Measurements from ENCODE around the gene NDUFA11.

NDUFA11 gene

GRCh38 chr19:5903624-5904351, at the start of gene NDUFA11:
TSS of gene NDUFA11 (minus strand) at chr19:5903790. CDS start at chr19:5903708, 82 bp downstream.
- H3K9ac ChIP-seq (ENCODE audit: low read length in 5 of 5) = peak within 1 kb of the TSS; percentile 87 to 100 (median 97)
- no peaks in the 10 kb centered on the region for H3K9me3 ChIP-seq (ENCODE audit: control insufficient read depth in 5 of 5, low read length in 5 of 5)
- H3K36me3 ChIP-seq (ENCODE audit: control insufficient read depth in 5 of 5, insufficient read depth in 5 of 5, low read length in 5 of 5) = peaks cover 0 to 11% (median 7%) of the 10 kb centered on the region in 5 donors
- H3K4me3 ChIP-seq (ENCODE audit: low read depth in 1 of 5, low read length in 5 of 5) = peak within 1 kb of the TSS; percentile 94 to 98 (median 97)
- peaks cover 5 to 36% (median 27%) of the 10 kb centered on the region in 5 donors for H3K4me1 ChIP-seq (ENCODE audit: control insufficient read depth in 5 of 5, insufficient read depth in 5 of 5, low read length in 5 of 5)
- H3K27me3 ChIP-seq (ENCODE audit: control insufficient read depth in 5 of 5, insufficient read depth in 4 of 5, low read length in 5 of 5) = peaks cover 0 to 2% (median 0%) of the 10 kb centered on the region in 5 donors
- H3K27ac ChIP-seq (ENCODE audit: low read depth, low read length) = peak within 1 kb of the TSS; percentile 80

- Histone ChIP-seq H3K4me1 (ENCODE audit: control insufficient read depth in 5 of 5, insufficient read depth in 5 of 5, low read length in 5 of 5) (peaks cover 8 to 58% (median 45%) of the 10 kb centered on the region in 5 donors), H3K9ac (ENCODE audit: low read length in 5 of 5) (no peak overlapping the region), H3K4me3 (ENCODE audit: low read depth in 1 of 5, low read length in 5 of 5) (no peak overlapping the region), H3K27ac (ENCODE audit: low read depth, low read length) (peak overlapping the region; percentile 7), H3K36me3 (ENCODE audit: control insufficient read depth in 5 of 5, insufficient read depth in 5 of 5, low read length in 5 of 5) (peaks cover 0 to 17% (median 11%) of the 10 kb centered on the region in 5 donors), H3K27me3 (ENCODE audit: control insufficient read depth in 5 of 5, insufficient read depth in 4 of 5, low read length in 5 of 5) (no peaks in the 10 kb centered on the region), H3K9me3 (ENCODE audit: control insufficient read depth in 5 of 5, low read length in 5 of 5) (no peaks in the 10 kb centered on the region)
Measured at GRCh38 chr19:5953030-5953589, 49.5 kb upstream of the NDUFA11 start.

GRCh38 chr19:5952193-5953029, 48.8 kb upstream of the NDUFA11 start:
- Histone ChIP-seq H3K27ac (ENCODE audit: low read depth, low read length) (no peak overlapping the region), H3K4me3 (ENCODE audit: low read depth in 1 of 5, low read length in 5 of 5) (no peak overlapping the region), H3K36me3 (ENCODE audit: control insufficient read depth in 5 of 5, insufficient read depth in 5 of 5, low read length in 5 of 5) (peaks cover 0 to 12% (median 11%) of the 10 kb centered on the region in 5 donors), H3K9ac (ENCODE audit: low read length in 5 of 5) (no peak overlapping the region), H3K4me1 (ENCODE audit: control insufficient read depth in 5 of 5, insufficient read depth in 5 of 5, low read length in 5 of 5) (peaks cover 10 to 65% (median 52%) of the 10 kb centered on the region in 5 donors), H3K27me3 (ENCODE audit: control insufficient read depth in 5 of 5, insufficient read depth in 4 of 5, low read length in 5 of 5) (no peaks in the 10 kb centered on the region), H3K9me3 (ENCODE audit: control insufficient read depth in 5 of 5, low read length in 5 of 5) (no peaks in the 10 kb centered on the region)

- H3K4me3 ChIP-seq (ENCODE audit: low read depth in 1 of 5, low read length in 5 of 5) = no peak overlapping the region
- H3K27me3 ChIP-seq (ENCODE audit: control insufficient read depth in 5 of 5, insufficient read depth in 4 of 5, low read length in 5 of 5) = no peaks in the 10 kb centered on the region
- peak overlapping the region in 2 of 5 donors; percentile 29 to 40 for H3K9ac ChIP-seq (ENCODE audit: low read length in 5 of 5)
- peaks cover 0 to 11% (median 8%) of the 10 kb centered on the region in 5 donors for H3K36me3 ChIP-seq (ENCODE audit: control insufficient read depth in 5 of 5, insufficient read depth in 5 of 5, low read length in 5 of 5)
- no peak overlapping the region for H3K27ac ChIP-seq (ENCODE audit: low read depth, low read length)
- H3K4me1 ChIP-seq (ENCODE audit: control insufficient read depth in 5 of 5, insufficient read depth in 5 of 5, low read length in 5 of 5) = peaks cover 10 to 74% (median 58%) of the 10 kb centered on the region in 5 donors
- no peaks in the 10 kb centered on the region for H3K9me3 ChIP-seq (ENCODE audit: control insufficient read depth in 5 of 5, low read length in 5 of 5)
Measured at GRCh38 chr19:5951338-5951861, 47.8 kb upstream of the NDUFA11 start.

- Histone ChIP-seq H3K4me3 (ENCODE audit: low read depth in 1 of 5, low read length in 5 of 5) (no peak overlapping the region), H3K9me3 (ENCODE audit: control insufficient read depth in 5 of 5, low read length in 5 of 5) (no peaks in the 10 kb centered on the region), H3K9ac (ENCODE audit: low read length in 5 of 5) (peak overlapping the region in 1 of 5 donors; percentile 29), H3K4me1 (ENCODE audit: control insufficient read depth in 5 of 5, insufficient read depth in 5 of 5, low read length in 5 of 5) (peaks cover 10 to 76% (median 58%) of the 10 kb centered on the region in 5 donors), H3K27ac (ENCODE audit: low read depth, low read length) (no peak overlapping the region), H3K36me3 (ENCODE audit: control insufficient read depth in 5 of 5, insufficient read depth in 5 of 5, low read length in 5 of 5) (peaks cover 0 to 13% (median 8%) of the 10 kb centered on the region in 5 donors), H3K27me3 (ENCODE audit: control insufficient read depth in 5 of 5, insufficient read depth in 4 of 5, low read length in 5 of 5) (no peaks in the 10 kb centered on the region)
Measured at GRCh38 chr19:5950741-5951140, 47.2 kb upstream of the NDUFA11 start.

GRCh38 chr19:5949792-5950305, 46.3 kb upstream of the NDUFA11 start:
- Histone ChIP-seq H3K4me1 (ENCODE audit: control insufficient read depth in 5 of 5, insufficient read depth in 5 of 5, low read length in 5 of 5) (peaks cover 10 to 75% (median 54%) of the 10 kb centered on the region in 5 donors), H3K27me3 (ENCODE audit: control insufficient read depth in 5 of 5, insufficient read depth in 4 of 5, low read length in 5 of 5) (no peaks in the 10 kb centered on the region), H3K4me3 (ENCODE audit: low read depth in 1 of 5, low read length in 5 of 5) (no peak overlapping the region), H3K36me3 (ENCODE audit: control insufficient read depth in 5 of 5, insufficient read depth in 5 of 5, low read length in 5 of 5) (peaks cover 0 to 17% (median 8%) of the 10 kb centered on the region in 5 donors), H3K9me3 (ENCODE audit: control insufficient read depth in 5 of 5, low read length in 5 of 5) (no peaks in the 10 kb centered on the region), H3K27ac (ENCODE audit: low read depth, low read length) (no peak overlapping the region), H3K9ac (ENCODE audit: low read length in 5 of 5) (no peak overlapping the region)

GRCh38 chr19:5948752-5949564, 45.4 kb upstream of the NDUFA11 start:
- H3K9me3 ChIP-seq (ENCODE audit: control insufficient read depth in 5 of 5, low read length in 5 of 5) = no peaks in the 10 kb centered on the region
- peak overlapping the region in 1 of 5 donors; percentile 6 for H3K9ac ChIP-seq (ENCODE audit: low read length in 5 of 5)
- no peak overlapping the region for H3K27ac ChIP-seq (ENCODE audit: low read depth, low read length)
- H3K27me3 ChIP-seq (ENCODE audit: control insufficient read depth in 5 of 5, insufficient read depth in 4 of 5, low read length in 5 of 5) = no peaks in the 10 kb centered on the region
- peaks cover 0 to 17% (median 8%) of the 10 kb centered on the region in 5 donors for H3K36me3 ChIP-seq (ENCODE audit: control insufficient read depth in 5 of 5, insufficient read depth in 5 of 5, low read length in 5 of 5)
- peaks cover 7 to 66% (median 45%) of the 10 kb centered on the region in 5 donors for H3K4me1 ChIP-seq (ENCODE audit: control insufficient read depth in 5 of 5, insufficient read depth in 5 of 5, low read length in 5 of 5)
- H3K4me3 ChIP-seq (ENCODE audit: low read depth in 1 of 5, low read length in 5 of 5) = no peak overlapping the region

GRCh38 chr19:5947435-5947834, 43.8 kb upstream of the NDUFA11 start:
- Histone ChIP-seq H3K4me1 (ENCODE audit: control insufficient read depth in 5 of 5, insufficient read depth in 5 of 5, low read length in 5 of 5) (peaks cover 9 to 56% (median 33%) of the 10 kb centered on the region in 5 donors), H3K9ac (ENCODE audit: low read length in 5 of 5) (peak overlapping the region in 3 of 5 donors; percentile 2 to 46 (median 30)), H3K4me3 (ENCODE audit: low read depth in 1 of 5, low read length in 5 of 5) (peak overlapping the region in 4 of 5 donors; percentile 1 to 41 (median 24))

GRCh38 chr19:5943623-5944022, 40.0 kb upstream of the NDUFA11 start:
- H3K4me1 ChIP-seq (ENCODE audit: control insufficient read depth in 5 of 5, insufficient read depth in 5 of 5, low read length in 5 of 5) = peaks cover 9 to 43% (median 20%) of the 10 kb centered on the region in 5 donors
- no peaks in the 10 kb centered on the region for H3K9me3 ChIP-seq (ENCODE audit: control insufficient read depth in 5 of 5, low read length in 5 of 5)
- H3K4me3 ChIP-seq (ENCODE audit: low read depth in 1 of 5, low read length in 5 of 5) = no peak overlapping the region
- no peak overlapping the region for H3K27ac ChIP-seq (ENCODE audit: low read depth, low read length)
- H3K27me3 ChIP-seq (ENCODE audit: control insufficient read depth in 5 of 5, insufficient read depth in 4 of 5, low read length in 5 of 5) = no peaks in the 10 kb centered on the region
- peaks cover 0 to 38% (median 28%) of the 10 kb centered on the region in 5 donors for H3K36me3 ChIP-seq (ENCODE audit: control insufficient read depth in 5 of 5, insufficient read depth in 5 of 5, low read length in 5 of 5)
- no peak overlapping the region for H3K9ac ChIP-seq (ENCODE audit: low read length in 5 of 5)

More at GRCh38 chr19:5947435-5947834, 43.8 kb upstream of the NDUFA11 start:
- Histone ChIP-seq H3K36me3 (ENCODE audit: control insufficient read depth in 5 of 5, insufficient read depth in 5 of 5, low read length in 5 of 5) (peaks cover 0 to 24% (median 10%) of the 10 kb centered on the region in 5 donors), H3K27ac (ENCODE audit: low read depth, low read length) (peak overlapping the region; percentile 41), H3K9me3 (ENCODE audit: control insufficient read depth in 5 of 5, low read length in 5 of 5) (no peaks in the 10 kb centered on the region), H3K27me3 (ENCODE audit: control insufficient read depth in 5 of 5, insufficient read depth in 4 of 5, low read length in 5 of 5) (no peaks in the 10 kb centered on the region)

All from subcutaneous abdominal adipose tissue (tissue), 5 donors.